Karpas-422 (cell line): ENCODE data around the gene DIP2C. TPM values are rescaled to one million over a fixed set of nuclear protein-coding genes. Genes with fewer than 3 reads are reported as not detected.

ENCODE experiments used
- DNase-seq: peaks from one replicate; pipeline ENCODE4 v3.0.0-alpha.2; 2015
- H2AFZ ChIP-seq: fragments of 200-600 bp; sonication (generic); 2 replicates; pipeline ENCODE4 v1.6.1; 2014; ENCODE audit warnings: antibody characterized with exemption, low read length, mixed read lengths
- H3K27ac ChIP-seq: fragments of 200-600 bp; sonication (generic); 2 replicates; pipeline ENCODE4 v1.5.1; 2014; ENCODE audit warnings: mild to moderate bottlenecking, low read length, moderate library complexity
- H3K27me3 ChIP-seq: fragments of 200-600 bp; sonication (generic); 2 replicates; pipeline ENCODE4 v1.6.1; 2014; ENCODE audit warnings: low read length, mixed read lengths
- H3K36me3 ChIP-seq: fragments of 200-600 bp; sonication (generic); 2 replicates; pipeline ENCODE4 v1.6.1; 2014; ENCODE audit warnings: low read length, mixed read lengths; ENCODE audit not compliant: insufficient read depth
- H3K4me1 ChIP-seq: fragments of 200-600 bp; sonication (generic); 2 replicates; pipeline ENCODE4 v1.6.1; 2014; ENCODE audit warnings: mild to moderate bottlenecking, low read length, mixed read lengths
- H3K4me2 ChIP-seq: fragments of 200-600 bp; sonication (generic); 2 replicates; pipeline ENCODE4 v1.6.1; 2014; ENCODE audit warnings: low read length, low read depth, mild to moderate bottlenecking; ENCODE audit not compliant: poor library complexity, severe bottlenecking
- H3K4me3 ChIP-seq: fragments of 200-600 bp; sonication (generic); 2 replicates; pipeline ENCODE4 v1.5.1; 2014; ENCODE audit warnings: mild to moderate bottlenecking, antibody characterized with exemption, low read length, mixed read lengths
- H3K79me2 ChIP-seq: fragments of 200-600 bp; sonication (generic); 2 replicates; pipeline ENCODE4 v1.6.1; 2014; ENCODE audit warnings: mild to moderate bottlenecking, low read length, mixed read lengths
- H3K9ac ChIP-seq: fragments of 200-600 bp; sonication (generic); 2 replicates; pipeline ENCODE4 v1.6.0; 2014; ENCODE audit warnings: low read length
- H3K9me2 ChIP-seq: fragments of 200-600 bp; sonication (generic), shearing (Covaris generic); replicated peaks from 2 replicates; pipeline ENCODE4 v1.6.0; 2014; ENCODE audit warnings: mild to moderate bottlenecking, low read length, moderate library complexity; ENCODE audit not compliant: insufficient read depth
- H3K9me3 ChIP-seq: fragments of 300-700, 200-600 bp; sonication (generic); 2 replicates; pipeline ENCODE4 v1.6.1; 2014; ENCODE audit warnings: low read length, mixed read lengths
- H4K20me1 ChIP-seq: fragments of 200-600 bp; sonication (generic); 2 replicates; pipeline ENCODE4 v1.6.1; 2014; ENCODE audit warnings: mild to moderate bottlenecking, antibody characterized with exemption, low read length, low read depth; ENCODE audit not compliant: insufficient read depth
- total RNA-seq: library from RNA; depleted of rRNA; stranded (reverse); fragments of >200 nt; shearing (Covaris generic); gene quantifications from 2 replicates; pipeline ENCODE4 v1.2.3, GENCODE V29; 2014; ENCODE audit warnings: low replicate concordance

DIP2C gene
- total RNA-seq, 1 experiment from 2014 or later = 0.11 TPM

DNA sequence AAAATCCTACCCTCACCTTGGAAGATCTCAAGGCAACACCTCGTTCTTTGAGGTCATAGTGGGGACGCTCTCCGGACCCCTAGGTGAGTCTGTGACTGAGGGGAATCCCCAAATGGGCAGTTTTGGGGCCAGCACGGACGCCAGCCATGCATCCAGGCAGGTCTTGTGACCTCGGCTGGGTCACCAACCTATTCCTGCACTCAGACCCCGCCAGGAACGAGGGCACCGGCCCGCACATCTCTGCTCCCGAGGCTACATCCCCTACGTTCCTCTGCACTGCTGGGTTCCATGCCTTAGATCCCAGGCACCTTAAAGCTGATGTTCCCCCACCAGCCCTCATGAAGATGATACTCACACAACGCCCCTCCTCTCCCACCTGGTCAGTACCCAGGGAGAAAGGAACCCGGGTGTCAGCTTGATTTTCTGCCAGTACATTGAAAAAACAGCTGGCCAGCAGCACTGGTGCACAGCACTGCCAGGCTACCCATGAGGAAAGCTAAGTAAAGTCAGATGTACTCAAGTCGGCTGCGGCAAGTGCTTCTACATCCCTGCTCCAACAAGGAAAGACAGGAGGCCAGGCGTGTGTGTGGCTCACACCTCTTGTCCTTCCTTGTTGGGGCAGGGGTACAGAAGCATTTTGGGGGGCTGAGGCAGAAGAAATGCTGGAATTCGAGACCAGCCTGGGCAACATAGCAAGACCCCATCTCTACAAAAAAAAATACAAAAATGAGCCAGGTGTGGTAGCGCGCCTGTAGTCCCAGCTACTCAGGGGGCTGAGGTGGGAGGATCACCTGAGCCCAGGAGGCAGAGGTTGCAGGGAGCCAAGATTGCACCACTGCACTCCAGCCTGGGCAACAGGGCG, 48.1 kb downstream of the DIP2C start:
- Histone ChIP-seq H3K4me3 (no peak overlapping the region), H3K9me2 (no peaks in the 10 kb centered on the region), H2AFZ (no peak overlapping the region), H3K27ac (no peak overlapping the region), H3K4me1 (no peaks in the 10 kb centered on the region), H3K4me2 (no peak overlapping the region), H3K79me2 (no peaks in the 10 kb centered on the region), H4K20me1 (no peaks in the 10 kb centered on the region), H3K36me3 (no peaks in the 10 kb centered on the region), H3K27me3 (peaks cover 2% of the 10 kb centered on the region; the same call in 1 of the 2 replicates), H3K9me3 (no peaks in the 10 kb centered on the region), H3K9ac (no peak overlapping the region)
- DNase-seq = no peak

DNA sequence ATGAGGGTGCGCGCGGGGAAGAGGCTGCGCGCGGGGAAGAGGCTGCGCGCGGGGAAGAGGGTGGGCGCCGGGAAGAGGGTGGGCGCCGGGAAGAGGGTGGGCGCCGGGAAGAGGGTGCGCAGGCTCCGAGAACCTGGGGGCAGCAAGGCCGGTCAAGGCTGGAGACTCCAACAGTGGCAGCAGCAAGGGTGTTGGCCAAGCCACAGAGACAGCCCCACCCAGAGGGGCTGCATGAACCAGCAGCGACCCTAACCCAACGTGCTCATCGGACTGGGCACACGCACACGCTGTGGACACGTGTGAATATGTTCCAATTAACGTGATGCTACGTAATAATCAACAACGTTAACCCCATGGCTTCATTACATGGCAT, 48.8 kb downstream of the DIP2C start:
- Histone ChIP-seq H3K9me3 (no peaks in the 10 kb centered on the region), H3K27ac (no peak overlapping the region), H4K20me1 (no peaks in the 10 kb centered on the region), H3K9me2 (no peaks in the 10 kb centered on the region), H3K4me1 (no peaks in the 10 kb centered on the region), H2AFZ (no peak overlapping the region), H3K4me3 (no peak overlapping the region), H3K4me2 (no peak overlapping the region), H3K79me2 (no peaks in the 10 kb centered on the region), H3K36me3 (no peaks in the 10 kb centered on the region), H3K9ac (no peak overlapping the region), H3K27me3 (peaks cover 2% of the 10 kb centered on the region; the same call in 1 of the 2 replicates)
- no peak for DNase-seq

DNA sequence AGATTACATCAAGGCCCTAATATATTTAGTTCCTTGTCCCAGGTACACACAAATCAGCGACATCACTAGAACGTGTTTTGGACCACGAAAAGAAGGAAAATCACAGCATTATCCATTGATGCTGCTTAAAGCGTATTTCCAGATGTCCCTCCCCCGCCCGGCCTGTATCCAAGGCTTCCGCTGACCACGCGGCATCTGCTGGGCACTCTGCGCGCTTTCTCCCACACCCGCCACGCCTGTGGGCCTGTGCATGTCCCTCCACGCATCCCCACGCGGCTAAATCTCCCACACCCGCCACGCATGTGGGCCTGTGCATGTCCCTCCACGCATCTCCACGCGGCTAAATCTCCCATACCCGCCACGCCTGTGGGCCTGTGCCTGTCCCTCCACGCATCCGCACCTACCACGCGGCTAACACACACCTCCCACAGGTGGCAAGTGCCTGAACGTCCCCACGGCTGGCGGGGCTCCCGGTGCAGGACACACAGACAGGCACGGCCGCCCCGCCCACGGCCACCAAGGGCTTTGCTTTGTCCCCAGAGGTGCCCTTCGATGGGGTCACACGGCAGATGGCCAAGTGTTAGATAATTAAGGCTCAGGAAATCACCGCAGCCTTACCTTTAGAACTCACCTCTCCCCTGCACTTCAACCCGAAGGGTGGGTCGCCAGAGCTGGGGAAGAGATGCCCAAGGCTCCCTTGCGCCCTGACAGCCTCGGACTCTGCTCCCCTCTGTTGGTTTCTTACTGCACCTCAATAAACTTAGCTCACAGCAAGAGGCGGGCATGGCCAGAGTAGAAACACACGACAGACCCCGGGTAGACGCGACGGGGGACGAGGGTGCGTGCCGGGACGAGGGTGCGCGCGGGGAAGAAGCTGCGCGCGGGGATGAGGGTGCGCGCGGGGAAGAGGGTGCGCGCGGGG, 49.5 kb downstream of the DIP2C start:
- H2AFZ ChIP-seq = no peak overlapping the region
- DNase-seq = no peak
- no peaks in the 10 kb centered on the region for H3K9me3 ChIP-seq
- H3K79me2 ChIP-seq = no peaks in the 10 kb centered on the region
- H3K36me3 ChIP-seq = no peaks in the 10 kb centered on the region
- no peaks in the 10 kb centered on the region for H3K4me1 ChIP-seq
- H3K27me3 ChIP-seq = peaks cover 1% of the 10 kb centered on the region; the same call in 1 of the 2 replicates
- H3K4me2 ChIP-seq = no peak overlapping the region
- no peaks in the 10 kb centered on the region for H3K9me2 ChIP-seq
- no peak overlapping the region for H3K9ac ChIP-seq
- H3K27ac ChIP-seq = no peak overlapping the region
- no peaks in the 10 kb centered on the region for H4K20me1 ChIP-seq
- H3K4me3 ChIP-seq = no peak overlapping the region

DNA sequence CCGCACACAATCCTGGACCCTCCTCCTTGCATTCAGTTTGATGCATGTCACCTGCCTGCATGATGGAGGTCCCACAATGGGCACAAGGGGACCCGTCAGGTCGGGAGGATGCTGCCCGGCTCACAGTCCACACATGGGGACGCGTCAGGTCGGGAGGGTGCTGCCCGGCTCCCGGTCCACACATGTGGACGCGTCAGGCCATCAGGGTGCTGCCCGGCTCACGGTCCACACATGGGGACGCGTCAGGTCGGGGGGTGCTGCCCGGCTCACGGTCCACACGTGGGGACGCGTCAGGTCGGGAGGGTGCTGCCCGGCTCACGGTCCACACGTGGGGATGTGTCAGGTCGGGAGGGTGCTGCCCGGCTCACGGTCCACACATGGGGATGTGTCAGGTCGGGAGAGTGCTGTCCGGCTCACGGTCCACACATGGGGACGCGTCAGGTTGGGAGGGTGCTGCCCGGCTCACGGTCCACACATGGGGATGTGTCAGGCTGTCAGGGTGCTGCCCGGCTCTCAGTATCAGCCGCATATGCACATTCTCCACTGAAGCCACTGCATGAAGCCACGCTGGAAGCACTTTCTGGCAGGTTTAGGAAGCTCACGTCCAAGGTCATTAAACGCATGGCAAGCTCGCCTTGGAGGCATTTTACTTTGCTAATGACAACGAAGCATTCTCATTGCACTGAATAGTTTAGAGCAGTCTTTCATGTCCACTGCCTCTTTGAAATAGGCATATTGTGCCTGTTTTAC, 50.3 kb downstream of the DIP2C start:
- H3K9me2 ChIP-seq = no peaks in the 10 kb centered on the region
- H3K4me3 ChIP-seq = no peak overlapping the region
- H3K9me3 ChIP-seq = no peaks in the 10 kb centered on the region
- no peak overlapping the region for H2AFZ ChIP-seq
- no peaks in the 10 kb centered on the region for H3K36me3 ChIP-seq
- no peak overlapping the region for H3K9ac ChIP-seq
- H3K27me3 ChIP-seq = no peaks in the 10 kb centered on the region
- H3K4me1 ChIP-seq = no peaks in the 10 kb centered on the region
- no peak for DNase-seq
- no peak overlapping the region for H3K27ac ChIP-seq
- H3K4me2 ChIP-seq = no peak overlapping the region
- H3K79me2 ChIP-seq = no peaks in the 10 kb centered on the region
- no peaks in the 10 kb centered on the region for H4K20me1 ChIP-seq

DNA sequence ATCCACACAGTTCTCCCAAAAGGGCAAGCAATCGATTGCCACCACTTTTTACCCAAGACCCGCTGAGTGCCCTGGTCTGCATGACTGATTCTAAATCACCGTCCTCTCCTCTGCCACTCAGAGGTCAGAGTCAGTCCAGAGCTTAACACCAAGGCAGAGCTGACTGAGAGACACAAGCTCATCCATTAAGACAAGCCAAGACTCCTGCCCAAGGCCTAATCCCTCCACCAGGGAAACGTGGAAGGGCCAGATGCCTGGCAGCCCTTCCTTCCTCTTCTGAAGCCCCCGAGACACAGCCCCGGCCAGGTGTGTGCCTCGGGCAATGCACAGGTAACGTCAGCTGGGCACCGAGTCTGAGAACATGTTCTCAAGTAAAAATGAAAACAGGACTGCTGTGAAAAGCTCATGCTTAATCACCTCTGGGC, 51.7 kb downstream of the DIP2C start:
- no peaks in the 10 kb centered on the region for H3K9me2 ChIP-seq

DNA sequence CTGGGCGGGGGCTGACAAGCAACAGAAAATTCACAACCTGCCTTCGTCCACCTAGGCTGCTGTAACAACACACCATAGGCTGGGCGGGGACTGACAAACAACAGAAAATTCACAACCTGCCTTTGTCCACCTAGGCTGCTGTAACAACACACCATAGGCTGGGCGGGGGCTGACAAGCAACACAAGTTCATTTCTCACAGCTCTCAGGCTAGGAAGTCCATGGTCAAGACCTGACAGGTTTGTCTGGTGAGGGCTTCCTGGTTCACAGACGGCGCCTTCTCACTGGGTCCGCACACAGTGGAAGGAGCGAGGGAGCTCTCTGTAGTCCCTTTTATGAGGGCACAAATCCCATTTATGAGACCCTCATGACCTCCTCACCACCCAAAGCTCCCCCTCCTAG, 52.2 kb downstream of the DIP2C start:
- Histone ChIP-seq H3K9me2 (no peaks in the 10 kb centered on the region), H3K9ac (no peak overlapping the region), H3K79me2 (no peaks in the 10 kb centered on the region), H3K4me1 (no peaks in the 10 kb centered on the region), H3K9me3 (no peaks in the 10 kb centered on the region), H4K20me1 (no peaks in the 10 kb centered on the region), H3K4me2 (no peak overlapping the region), H3K4me3 (no peak overlapping the region), H3K27me3 (no peaks in the 10 kb centered on the region), H2AFZ (no peak overlapping the region), H3K36me3 (no peaks in the 10 kb centered on the region), H3K27ac (no peak overlapping the region)
- DNase-seq = no peak

More for the DNA sequence above, 51.7 kb downstream of the DIP2C start:
- no peaks in the 10 kb centered on the region for H4K20me1 ChIP-seq
- no peaks in the 10 kb centered on the region for H3K9me3 ChIP-seq
- H3K36me3 ChIP-seq = no peaks in the 10 kb centered on the region
- no peaks in the 10 kb centered on the region for H3K4me1 ChIP-seq
- H3K4me3 ChIP-seq = no peak overlapping the region
- no peaks in the 10 kb centered on the region for H3K79me2 ChIP-seq
- H3K27ac ChIP-seq = no peak overlapping the region
- H2AFZ ChIP-seq = no peak overlapping the region
- no peak overlapping the region for H3K9ac ChIP-seq
- H3K27me3 ChIP-seq = no peaks in the 10 kb centered on the region
- no peak overlapping the region for H3K4me2 ChIP-seq
- DNase-seq = no peak

DNA sequence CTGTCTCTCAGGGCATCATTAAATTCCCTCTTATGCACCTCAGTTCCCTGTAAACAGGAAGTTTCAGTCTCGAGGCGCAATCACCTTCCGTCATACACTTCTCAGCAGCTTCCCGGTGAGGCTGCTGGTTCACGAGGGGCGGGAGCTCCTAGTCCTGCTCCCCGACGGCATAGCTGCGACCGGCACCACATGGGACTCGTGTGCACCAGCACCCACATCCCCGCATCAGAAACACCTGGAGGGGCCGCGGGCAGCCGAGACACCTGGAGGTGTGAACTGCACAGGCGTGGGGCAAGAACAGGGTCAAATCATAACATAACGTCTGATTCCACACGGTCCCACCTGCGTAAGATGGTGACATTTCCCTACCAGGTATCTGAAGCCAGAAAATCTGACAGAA, 52.7 kb downstream of the DIP2C start:
- Histone ChIP-seq H3K36me3 (no peaks in the 10 kb centered on the region), H3K4me2 (no peak overlapping the region), H3K9me2 (no peaks in the 10 kb centered on the region), H2AFZ (no peak overlapping the region), H3K9ac (no peak overlapping the region), H3K9me3 (no peaks in the 10 kb centered on the region), H4K20me1 (no peaks in the 10 kb centered on the region), H3K4me1 (no peaks in the 10 kb centered on the region), H3K79me2 (no peaks in the 10 kb centered on the region), H3K27me3 (no peaks in the 10 kb centered on the region), H3K27ac (no peak overlapping the region), H3K4me3 (no peak overlapping the region)
- no peak for DNase-seq
